ENCODE results near the gene ARFGEF2.
"Not testable (repeated sequence)": the region's sequence is repeated elsewhere in the genome, so short reads cannot be mapped to it uniquely, and the experiment has no call there.

Gene ARFGEF2

GRCh38 chr20:48928832-48929725 lies 7.6 kb downstream of the ARFGEF2 start:
- DNase-seq (ENCODE audit: low read depth, low spot score): no peak

GRCh38 chr20:48930035-48930434 lies 8.5 kb downstream of the ARFGEF2 start:
- DNase-seq (ENCODE audit: low read depth, low spot score): no peak

GRCh38 chr20:48930878-48931277 lies 9.4 kb downstream of the ARFGEF2 start:
- no peak for DNase-seq (ENCODE audit: low read depth, low spot score)

GRCh38 chr20:48931527-48932374 lies 10.2 kb downstream of the ARFGEF2 start:
- DNase-seq (ENCODE audit: low read depth, low spot score): no peak

GRCh38 chr20:48932375-48932941 lies 10.9 kb downstream of the ARFGEF2 start:
- no peak for DNase-seq (ENCODE audit: low read depth, low spot score)

GRCh38 chr20:48933017-48933766 lies 11.7 kb downstream of the ARFGEF2 start:
- DNase-seq (ENCODE audit: low read depth, low spot score): no peak

- DNase-seq (ENCODE audit: low read depth, low spot score): not testable (repeated sequence)
Measured at GRCh38 chr20:48934273-48934877, 12.9 kb downstream of the ARFGEF2 start.

- not testable (repeated sequence) for DNase-seq (ENCODE audit: low read depth, low spot score)
Measured at GRCh38 chr20:48934966-48935365, 13.5 kb downstream of the ARFGEF2 start.

- DNase-seq (ENCODE audit: low read depth, low spot score): not testable (repeated sequence)
Measured at GRCh38 chr20:48936178-48936577, 14.7 kb downstream of the ARFGEF2 start.

GRCh38 chr20:48937674-48938073 lies 16.2 kb downstream of the ARFGEF2 start:
- no peak for DNase-seq (ENCODE audit: low read depth, low spot score)

- no peak for DNase-seq (ENCODE audit: low read depth, low spot score)
Measured at GRCh38 chr20:48938670-48939069, 17.2 kb downstream of the ARFGEF2 start.

- DNase-seq (ENCODE audit: low read depth, low spot score): no peak
Measured at GRCh38 chr20:48940170-48940569, 18.7 kb downstream of the ARFGEF2 start.

- no peak for DNase-seq (ENCODE audit: low read depth, low spot score)
Measured at GRCh38 chr20:48941467-48941866, 20.0 kb downstream of the ARFGEF2 start.

- DNase-seq (ENCODE audit: low read depth, low spot score): no peak
Measured at GRCh38 chr20:48942730-48943129, 21.2 kb downstream of the ARFGEF2 start.

GRCh38 chr20:48944663-48945297 lies 23.3 kb downstream of the ARFGEF2 start:
- no peak for DNase-seq (ENCODE audit: low read depth, low spot score)

GRCh38 chr20:48945840-48946514 lies 24.5 kb downstream of the ARFGEF2 start:
- DNase-seq (ENCODE audit: low read depth, low spot score): no peak

GRCh38 chr20:48948612-48949011 lies 27.1 kb downstream of the ARFGEF2 start:
- no peak for DNase-seq (ENCODE audit: low read depth, low spot score)

GRCh38 chr20:48949304-48950170 lies 28.0 kb downstream of the ARFGEF2 start:
- DNase-seq (ENCODE audit: low read depth, low spot score): no peak

- DNase-seq (ENCODE audit: low read depth, low spot score): no peak
Measured at GRCh38 chr20:48951041-48951440, 29.5 kb downstream of the ARFGEF2 start.

Measured in iPS DF 19.7 (cell line).